Peyer's patch (tissue), 4 donors: Measurements from ENCODE around the gene CNOT10.

Source experiments
- CTCF ChIP-seq, 6 experiments: fragments of 450-650 bp in 4 of 6; fragments of 200-600 bp in 2 of 6; sonication (generic) in 1 of 6; IDR thresholded peaks; one replicate each; pipeline ENCODE4 v1.5.1; 2017 to 2019; ENCODE audit warnings: antibody characterized with exemption in 6 of 6, mild to moderate bottlenecking in 3 of 6, moderate library complexity in 1 of 6
- POLR2A ChIP-seq, 2 donors: fragments of 450-650 bp; IDR thresholded peaks; one replicate each; pipeline ENCODE4 v1.5.1; 2017; ENCODE audit warnings: antibody characterized with exemption in 2 of 2, mild to moderate bottlenecking in 2 of 2, moderate library complexity in 2 of 2

- no peak for TF ChIP-seq CTCF (IDR thresholded peaks at IDR 0.05)
- TF ChIP-seq POLR2A (IDR thresholded peaks at IDR 0.05), result no peak
These were observed 40.6 kb upstream of the CNOT10 start for GRCh38 chr3:32644380-32644779.
